T-helper 22 cell (primary cell): ENCODE measurements around the gene C19orf67.

Source experiments
- DNase-seq: peaks from one replicate; pipeline ENCODE4 v3.0.0-alpha.2; 2020; ENCODE audit warnings: low read depth

Gene C19orf67

DNA sequence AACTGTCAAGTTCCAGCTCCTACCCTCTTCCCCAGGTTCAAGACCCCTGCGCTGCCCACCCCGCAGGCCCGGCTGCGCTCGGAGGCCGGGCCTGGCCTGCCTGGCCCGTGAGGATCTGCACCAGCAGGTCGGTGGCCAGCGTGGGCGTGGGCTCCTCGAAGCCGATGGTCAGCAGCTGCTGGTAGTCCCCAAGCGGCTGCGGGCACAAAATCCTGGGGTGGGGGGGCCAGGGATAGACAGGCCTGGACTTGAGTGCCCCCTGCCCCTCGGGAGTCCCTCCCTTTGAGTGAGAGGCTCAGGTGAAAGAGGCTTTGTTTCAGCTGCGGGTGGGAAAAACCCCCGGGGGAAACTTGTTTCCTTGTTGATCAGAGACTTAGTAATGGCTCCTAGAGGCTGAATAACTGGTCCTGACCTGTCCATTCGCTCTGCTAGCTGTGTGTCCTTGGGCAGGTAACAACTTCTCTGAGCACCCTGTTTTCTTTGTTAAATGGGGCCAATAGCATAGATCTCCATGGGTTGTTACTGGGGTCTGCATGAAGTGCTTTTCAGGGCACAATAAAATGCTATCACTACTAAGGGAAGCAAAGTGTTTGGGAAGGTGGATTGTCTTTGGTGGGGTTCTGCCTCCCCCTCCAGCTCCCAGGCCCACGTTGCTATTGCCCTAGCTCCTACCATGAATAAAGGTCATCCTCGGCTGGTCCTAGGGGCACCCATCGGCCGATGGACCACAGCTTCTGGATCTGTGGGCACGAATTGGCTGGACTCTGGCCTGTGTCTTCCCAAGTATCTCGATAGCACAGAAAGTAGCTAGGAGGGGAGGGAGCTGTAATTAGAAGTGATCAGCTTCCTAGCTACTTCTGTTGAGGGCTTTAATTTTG is 3.5 kb downstream of the C19orf67 start:
- peak; percentile 28 for DNase-seq

DNA sequence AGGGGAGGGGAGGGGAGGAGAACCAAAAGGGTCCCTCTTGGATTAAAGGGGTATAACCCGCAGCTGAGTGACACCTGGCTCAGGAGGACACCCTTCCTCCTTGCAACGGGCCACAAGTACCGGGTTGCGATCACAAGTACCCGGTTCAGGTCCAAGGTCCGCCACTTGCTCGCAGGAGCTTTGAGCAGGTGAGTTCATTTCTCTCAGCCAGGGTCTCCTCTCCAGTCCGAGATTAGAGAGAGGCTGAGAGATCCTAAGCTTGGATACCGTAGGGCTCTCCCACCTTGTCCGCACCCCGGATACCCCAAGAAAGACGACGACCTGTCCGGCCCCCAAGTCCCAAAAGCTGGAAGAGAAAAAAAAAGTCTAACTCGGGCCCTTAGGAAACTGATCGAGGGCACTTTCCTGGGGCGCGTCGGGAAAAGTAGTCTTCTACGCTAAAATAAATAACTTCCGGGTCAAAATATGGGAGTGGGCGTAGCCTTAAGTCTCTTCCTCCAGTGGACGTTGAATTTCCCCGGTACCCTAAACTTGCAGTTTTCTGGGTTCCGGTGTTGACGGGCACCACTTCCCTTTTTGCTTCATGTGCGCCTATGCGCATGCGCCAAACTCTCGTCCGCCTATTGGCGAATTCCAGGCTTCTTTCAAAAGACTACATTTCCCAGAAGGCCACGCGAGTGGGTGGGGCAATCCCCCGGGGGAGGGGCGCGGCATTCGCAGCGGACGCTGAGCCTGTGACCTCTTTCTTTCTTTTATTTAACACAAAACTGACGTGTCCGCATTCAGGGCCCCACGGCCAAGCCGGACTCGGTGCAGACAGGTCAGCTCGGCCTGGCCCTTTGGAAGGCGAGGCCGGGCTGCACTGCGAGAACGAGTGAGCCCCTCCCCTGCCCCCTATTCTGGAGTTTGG is 4.4 kb downstream of the C19orf67 start:
- peak; percentile 97 for DNase-seq

GRCh38 chr19:14078411-14078810 is 7.2 kb downstream of the C19orf67 start:
- DNase-seq = no peak

DNA sequence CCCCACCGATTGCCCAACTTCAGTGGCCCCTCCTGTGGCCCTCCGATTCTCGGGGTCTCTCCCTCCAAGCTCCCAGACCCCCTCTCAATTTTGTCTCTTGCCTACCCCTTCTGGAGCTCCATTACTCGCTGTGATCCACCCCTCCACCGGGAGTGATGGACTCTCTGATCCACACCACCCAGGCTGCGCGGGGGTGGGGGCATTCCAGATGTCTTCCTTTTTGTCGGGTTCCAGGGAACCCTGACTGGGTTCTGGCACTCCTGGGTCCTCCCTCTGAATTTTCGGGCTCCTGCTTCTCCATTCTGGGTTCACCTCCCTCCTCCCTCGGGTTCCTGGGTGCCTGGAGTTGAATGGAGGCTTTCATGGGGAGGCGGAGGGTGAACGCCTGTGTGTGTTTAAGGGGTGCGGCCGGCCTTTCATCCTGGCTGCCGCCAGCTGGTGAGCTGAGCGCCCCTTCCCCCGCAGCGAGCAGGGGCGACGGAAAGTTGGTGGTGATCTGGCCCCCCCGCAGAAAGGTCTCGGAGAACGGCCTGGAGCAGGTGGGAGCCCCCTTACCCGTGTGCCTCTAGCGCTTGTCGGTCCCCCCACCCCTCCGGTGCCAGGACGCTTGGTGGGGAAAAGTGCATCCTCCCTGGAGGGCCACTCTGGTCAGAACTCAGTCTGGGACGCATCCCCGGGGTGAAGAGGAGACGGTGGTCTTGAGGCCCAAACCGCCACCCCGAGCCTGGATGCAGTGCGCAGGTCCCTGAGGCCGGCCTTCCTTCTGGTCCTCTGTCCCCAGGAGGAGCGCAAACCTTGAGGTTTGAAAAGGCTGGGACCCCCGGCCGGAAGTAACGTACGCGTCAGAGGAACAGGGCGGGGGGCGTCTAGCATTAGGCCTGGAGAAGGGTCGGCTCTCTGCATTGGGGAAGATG is 11.4 kb downstream of the C19orf67 start:
- no peak for DNase-seq

GRCh38 chr19:14073261-14073924 is 12.2 kb downstream of the C19orf67 start:
- peak; percentile 55 for DNase-seq

DNA sequence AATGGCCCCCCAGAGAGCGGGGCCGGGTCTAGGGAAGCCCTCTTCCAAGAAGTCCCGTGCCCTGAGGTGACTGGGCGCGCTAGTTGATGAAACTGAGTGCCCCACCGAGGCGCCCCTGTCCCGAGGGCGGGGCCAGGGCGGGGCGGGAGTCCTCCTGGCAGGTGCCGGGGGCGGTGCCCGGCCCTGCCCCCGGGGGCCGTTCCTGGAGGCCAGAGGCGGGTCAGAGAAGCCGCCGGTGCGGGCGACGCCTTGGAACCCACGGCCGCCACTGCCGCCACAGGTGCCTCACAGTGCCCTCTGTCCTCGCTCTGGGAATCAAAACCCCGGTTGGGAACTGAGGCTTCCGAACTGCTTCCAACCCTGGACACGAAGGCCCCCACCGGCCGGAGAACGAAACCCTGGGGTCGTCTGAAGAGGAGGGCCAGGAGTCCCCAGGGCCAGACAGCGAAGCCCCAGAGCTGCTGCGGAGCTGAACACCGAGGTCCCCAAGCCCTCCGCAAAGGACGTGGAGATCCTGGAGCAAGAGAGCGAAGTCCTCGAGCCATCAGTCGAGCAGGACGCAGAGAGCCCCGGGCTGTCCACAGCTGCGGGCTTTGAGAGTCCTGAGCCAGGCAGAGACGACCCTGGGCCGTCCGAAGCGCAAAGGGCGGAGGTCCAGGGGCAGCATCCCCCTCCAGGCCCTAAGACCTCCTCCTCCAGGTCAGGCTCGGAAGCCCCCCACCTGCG is 12.9 kb downstream of the C19orf67 start, which contains the start of gene MISP3:
Gene MISP3, plus strand, starts transcription at position 252 of the 726 bp plus-strand sequence. CDS start 524 bp downstream, outside the sequence.
- peak; percentile 11 for DNase-seq

- DNase-seq = no peak
Measured at GRCh38 chr19:14070268-14071050, 15.1 kb downstream of the C19orf67 start.

- no peak for DNase-seq
Measured at GRCh38 chr19:14066134-14066533, 19.4 kb downstream of the C19orf67 start.

DNA sequence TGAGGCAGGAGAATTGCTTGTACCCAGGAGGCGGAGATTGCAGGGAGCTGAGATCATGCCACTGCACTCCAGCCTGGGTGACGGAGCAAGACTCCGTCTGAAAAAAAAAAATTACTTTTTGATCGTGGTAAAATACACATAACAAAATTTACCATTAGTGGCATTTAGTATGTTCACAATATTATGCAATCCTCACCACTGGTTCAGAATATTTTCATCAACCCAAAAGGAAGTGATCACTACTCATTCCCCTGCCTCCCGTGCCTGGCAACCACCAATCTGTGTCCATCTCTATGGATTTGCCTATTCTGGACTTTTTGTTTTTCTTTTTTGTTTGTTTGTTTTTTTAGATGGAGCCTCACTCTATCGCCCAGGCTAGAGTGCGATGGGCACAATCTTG is 22.5 kb downstream of the C19orf67 start:
- no peak for DNase-seq

DNA sequence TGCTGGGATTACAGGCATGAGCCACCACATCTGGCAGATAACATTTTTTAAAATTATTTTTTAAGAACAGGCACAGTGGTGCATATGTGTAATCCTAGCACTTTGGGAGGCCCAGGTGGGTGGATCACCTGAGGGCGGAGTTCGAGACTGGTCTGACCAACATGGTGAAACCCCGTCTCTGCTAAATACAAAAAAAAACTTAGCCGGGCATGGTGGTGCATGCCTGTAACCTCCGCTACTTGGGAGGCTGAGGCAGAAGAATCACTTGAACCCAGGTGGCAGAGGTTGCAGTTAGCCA is 23.1 kb downstream of the C19orf67 start:
- no peak for DNase-seq

DNA sequence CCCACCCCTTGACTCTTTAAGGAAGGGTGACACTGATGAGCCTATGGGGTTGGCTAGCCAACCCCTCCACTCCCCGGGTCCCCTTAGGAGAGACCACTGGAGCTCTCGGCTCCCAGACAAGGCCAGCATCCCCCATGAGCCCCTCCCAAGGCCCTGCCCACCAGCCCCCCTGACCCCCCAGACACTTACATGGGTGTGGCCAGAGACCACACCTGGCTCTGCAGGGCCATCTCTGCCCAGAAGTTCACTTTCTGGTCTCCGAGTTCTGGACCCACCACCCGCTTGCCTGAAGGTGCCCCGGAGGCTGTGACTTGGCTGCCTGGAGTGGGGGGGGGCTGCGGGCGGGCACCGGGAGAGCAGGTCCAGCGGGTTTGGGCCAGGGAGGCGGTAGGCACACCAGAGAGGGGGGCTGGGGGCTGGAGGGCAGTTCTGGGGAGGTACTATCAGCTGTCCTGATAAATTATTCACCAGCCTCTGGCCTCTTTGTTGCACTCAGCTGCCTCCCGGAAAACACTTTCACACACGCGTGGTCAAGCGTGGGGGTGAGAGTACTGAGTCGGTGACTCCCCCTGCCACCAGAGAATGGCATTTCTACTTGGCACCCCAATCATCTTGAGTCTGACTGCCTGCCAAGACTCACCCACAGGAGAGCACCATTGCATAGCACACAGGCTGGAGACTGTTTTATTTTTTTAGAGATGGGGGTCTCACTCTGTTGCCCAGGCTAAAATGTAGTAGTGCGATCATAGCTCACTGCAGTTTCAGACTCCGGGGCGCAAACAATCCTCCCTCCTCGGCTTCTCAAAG is 23.6 kb downstream of the C19orf67 start, which contains the start of gene PALM3:
Gene PALM3, minus strand, starts transcription at position 326 of the 807 bp plus-strand sequence. Its CDS starts 96 bp downstream, at position 230.
- no peak for DNase-seq

GRCh38 chr19:14061081-14061749 is 24.4 kb downstream of the C19orf67 start:
- DNase-seq = no peak

GRCh38 chr19:14059652-14060155 is 25.9 kb downstream of the C19orf67 start:
- DNase-seq = no peak

DNA sequence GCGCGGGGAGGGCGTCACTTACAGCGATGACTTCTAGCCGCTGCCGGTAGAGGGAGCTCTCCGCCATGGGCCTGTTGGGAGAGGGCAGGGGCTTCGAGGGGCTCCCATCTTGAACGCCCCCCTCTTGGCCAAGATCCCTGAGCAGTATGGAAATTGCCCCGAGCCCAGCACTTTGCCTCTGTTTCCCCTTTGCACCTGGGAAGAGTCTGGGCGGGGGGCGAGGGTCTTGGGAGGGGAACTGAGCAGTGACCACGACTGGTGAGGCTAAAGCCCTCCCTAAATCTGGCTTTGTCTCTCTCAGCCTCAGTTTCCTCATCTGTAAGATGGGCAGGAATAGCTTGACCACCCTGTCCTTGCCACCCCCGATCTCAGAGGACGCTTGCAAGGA is 26.5 kb downstream of the C19orf67 start:
- DNase-seq = no peak

GRCh38 chr19:14058182-14059092 is 27.1 kb downstream of the C19orf67 start:
- no peak for DNase-seq

GRCh38 chr19:14056741-14057356 is 28.7 kb downstream of the C19orf67 start:
- DNase-seq = no peak
